HG03064 (cell line): ENCODE data around the gene AGBL1.

Source experiments
- ATAC-seq: cut with Tn5 transposase; IDR thresholded peaks from one replicate; pipeline ENCODE4 v1.9.1; 2021; ENCODE audit warnings: low read depth; ENCODE audit not compliant: unreplicated experiment

AGBL1 gene

GRCh38 chr15:86885616-86886015 lies 805.9 kb downstream of the AGBL1 start:
- no peak for ATAC-seq

DNA sequence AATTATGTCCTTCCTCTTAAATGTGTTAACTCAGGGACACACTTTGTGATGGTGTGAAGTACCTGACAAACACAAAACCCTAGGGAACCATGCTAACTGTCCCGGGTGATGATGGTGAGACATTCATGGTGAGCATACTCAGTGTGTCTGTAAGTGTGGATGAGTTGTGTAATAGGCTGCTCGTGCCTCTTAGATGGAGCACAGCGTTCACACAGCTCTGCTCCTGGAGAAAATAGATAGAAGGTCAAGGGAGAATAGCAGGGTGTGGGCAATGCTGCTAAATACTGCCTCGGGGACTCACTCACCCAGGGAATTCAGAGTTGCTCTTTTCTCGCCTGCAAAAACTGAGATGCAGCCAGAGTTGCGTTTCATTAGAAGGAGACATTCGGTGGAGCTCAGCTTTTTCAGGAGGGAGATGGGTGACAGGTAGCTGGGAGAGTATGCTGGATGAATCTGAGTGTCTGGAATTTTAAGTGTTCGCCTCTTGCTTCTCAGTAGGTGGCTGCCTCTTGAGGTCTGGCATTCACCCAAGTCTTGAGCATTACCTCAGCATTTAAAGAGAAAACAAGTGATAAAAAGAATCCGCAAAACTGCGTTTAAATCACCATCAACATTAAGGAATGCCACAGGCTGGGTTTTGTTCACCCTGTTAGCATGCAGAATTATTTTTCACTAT lies 813.2 kb downstream of the AGBL1 start:
- no peak for ATAC-seq

DNA sequence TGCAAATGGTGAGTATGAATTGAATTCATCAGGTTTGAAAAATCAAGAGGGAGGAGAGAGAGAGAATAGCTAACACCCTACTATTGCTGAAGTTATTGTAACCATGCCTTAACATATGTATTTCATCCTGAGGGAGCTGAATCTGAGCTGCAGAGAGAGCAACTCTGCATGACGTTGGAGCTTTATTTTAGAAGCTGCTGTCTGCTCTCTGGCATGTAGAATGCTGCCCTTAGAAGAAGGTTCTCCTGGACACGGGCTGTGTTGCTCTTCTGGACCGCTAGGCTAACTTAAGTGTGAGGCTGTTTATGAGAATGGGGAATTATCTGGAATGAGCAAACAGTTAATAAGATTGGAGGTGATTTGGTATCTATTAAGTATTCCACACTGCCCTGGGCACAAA lies 814.6 kb downstream of the AGBL1 start:
- no peak for ATAC-seq

- no peak for ATAC-seq
Measured at GRCh38 chr15:86903642-86904421, 824.2 kb downstream of the AGBL1 start.

GRCh38 chr15:86905625-86906256 lies 826.1 kb downstream of the AGBL1 start:
- no peak for ATAC-seq

GRCh38 chr15:86906376-86906775 lies 826.7 kb downstream of the AGBL1 start:
- no peak for ATAC-seq

- no peak for ATAC-seq
Measured at GRCh38 chr15:86911022-86911421, 831.4 kb downstream of the AGBL1 start.

- no peak for ATAC-seq
Measured at GRCh38 chr15:86912661-86913060, 833.0 kb downstream of the AGBL1 start.

- no peak for ATAC-seq
Measured at GRCh38 chr15:86915811-86916331, 836.2 kb downstream of the AGBL1 start.

DNA sequence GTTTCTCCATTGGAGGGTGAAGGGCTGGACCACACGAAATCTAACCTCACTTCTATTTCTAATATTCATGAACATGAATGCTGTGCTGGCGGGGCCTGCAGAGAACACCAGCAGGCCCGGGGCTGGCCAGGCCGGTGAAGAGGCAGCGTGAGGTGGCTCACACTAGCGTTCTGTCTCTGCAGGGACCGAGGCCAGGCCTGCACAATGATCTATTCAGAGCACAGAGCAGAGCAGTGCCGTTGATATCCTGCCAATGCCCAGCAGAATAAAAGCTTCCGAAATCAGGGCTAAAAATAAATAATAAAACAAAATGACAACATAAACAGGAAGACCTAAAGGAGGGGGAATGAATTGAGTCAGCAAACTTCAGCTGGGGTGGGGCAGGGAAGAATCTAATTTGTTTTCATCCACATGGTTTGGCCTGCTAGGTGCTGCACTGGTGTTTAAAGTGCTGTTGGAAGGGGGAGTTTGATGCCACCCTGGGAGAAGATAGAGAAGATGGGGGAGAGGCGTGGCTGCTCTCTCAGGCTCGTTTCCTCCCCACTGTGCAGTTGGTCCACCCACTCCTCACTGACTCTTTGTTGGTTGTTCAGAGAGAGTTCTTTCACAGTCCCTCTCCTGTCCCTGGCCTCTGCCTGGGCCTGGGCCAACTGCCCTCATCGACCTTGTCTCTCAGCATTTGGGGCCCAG lies 837.1 kb downstream of the AGBL1 start:
- no peak for ATAC-seq

DNA sequence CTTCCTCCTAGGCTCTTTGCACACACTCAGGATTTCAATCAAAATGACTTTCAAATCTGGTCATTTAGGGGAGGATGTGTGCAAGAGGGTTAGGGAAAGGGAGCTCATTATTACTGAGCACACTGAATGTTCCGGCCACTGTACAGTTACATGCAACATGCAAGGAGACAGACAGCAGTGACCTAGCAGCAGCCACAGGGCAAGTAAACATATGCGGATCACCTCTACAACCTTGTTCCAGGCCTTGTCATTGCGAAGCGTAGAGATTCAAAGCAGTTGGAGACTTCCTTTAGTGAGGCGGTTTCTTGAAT lies 837.6 kb downstream of the AGBL1 start:
- ATAC-seq = no peak

DNA sequence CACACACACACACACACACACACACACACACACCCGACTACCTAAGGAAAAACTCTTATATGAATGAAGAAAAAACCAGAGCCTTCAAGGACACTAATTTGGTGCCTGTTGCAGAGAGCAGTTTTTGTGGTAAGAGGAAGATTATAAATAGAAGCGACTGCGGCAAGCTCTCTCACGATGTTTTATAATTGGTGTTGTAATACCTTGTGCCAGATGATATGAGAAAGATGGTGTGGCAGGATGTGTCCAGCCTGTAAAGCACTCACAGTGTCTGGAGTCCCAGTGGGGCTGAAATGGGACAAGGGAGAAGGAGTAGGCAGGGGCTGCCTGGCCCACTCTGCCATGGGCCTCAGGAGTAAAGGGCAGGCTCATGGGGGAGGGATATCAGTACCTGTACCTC lies 839.9 kb downstream of the AGBL1 start:
- no peak for ATAC-seq

DNA sequence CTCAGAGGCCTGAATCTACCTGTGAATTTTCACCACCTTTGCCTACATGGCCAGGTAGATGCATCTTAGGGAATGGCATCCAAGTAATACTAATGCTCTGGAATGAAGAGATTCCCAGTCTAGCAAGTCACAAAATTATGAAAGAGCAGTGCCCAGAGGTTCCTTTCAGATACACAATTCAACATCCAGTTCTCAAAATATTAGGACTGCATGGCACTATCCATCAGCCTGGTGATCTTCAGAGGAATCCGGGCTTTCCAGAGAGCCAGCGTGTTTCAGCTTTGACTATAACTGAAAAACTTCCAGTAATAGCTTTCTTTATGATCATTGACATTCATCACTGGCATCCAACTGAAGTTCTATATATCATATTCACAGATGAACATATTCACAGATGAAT lies 849.8 kb downstream of the AGBL1 start:
- no peak for ATAC-seq

DNA sequence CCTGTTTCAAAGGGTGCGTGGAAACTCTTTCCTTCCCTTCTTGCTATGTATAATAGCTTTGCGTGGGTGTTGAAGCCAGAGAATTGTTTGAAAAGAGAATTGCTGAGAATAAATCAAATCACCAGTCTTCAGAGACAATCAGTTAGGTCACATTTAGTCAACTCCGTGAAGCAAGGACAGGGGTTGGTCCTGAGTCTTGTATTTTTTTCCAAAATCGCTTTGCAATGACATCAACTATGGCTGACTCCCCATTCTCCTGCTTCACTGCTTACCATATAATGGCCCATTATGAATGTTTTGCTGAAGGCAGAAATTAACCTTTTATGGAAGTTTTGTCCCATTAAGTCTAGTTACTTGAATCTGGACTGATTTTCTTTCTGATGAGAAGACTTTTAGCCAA lies 852.8 kb downstream of the AGBL1 start:
- no peak for ATAC-seq

GRCh38 chr15:86935841-86936240 lies 856.2 kb downstream of the AGBL1 start:
- ATAC-seq = no peak

DNA sequence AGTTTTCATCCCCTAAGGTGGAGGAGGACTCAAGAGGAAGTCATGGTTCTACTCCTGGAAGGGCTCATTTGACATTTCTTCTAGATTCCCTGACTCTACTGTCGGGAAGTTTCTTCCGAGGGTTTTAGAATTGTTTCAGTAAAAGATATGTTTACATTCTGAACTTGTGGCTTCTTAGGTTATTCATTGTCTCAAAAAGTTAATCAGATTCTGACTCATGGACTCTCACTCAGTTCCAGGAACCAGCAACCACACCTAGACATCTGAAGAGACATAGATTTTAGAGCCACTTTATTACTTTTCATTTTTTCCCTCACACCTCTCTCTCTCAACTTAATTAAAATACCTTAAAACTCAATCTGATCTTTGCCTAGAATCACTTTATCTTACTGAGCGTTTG lies 862.6 kb downstream of the AGBL1 start:
- no peak for ATAC-seq

- ATAC-seq = no peak
Measured at GRCh38 chr15:86948719-86949118, 869.0 kb downstream of the AGBL1 start.

DNA sequence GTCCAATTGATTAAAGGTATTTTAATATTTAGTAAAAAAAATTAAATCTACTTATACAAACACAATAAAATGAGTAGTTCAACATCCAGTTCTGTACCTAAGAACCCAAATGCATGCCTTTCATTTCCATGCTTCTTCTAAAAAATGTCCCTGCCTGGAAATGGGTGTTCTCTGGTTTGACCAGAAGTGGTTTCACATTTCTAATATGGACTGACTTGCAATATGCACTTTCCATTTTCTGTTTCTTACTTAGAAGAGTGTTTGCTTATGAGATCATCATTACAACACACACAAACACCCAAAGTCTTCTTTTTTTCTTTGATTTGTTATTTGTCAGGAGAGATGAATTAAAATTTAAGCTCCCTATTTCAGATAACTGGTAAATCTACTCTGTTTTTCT lies 879.6 kb downstream of the AGBL1 start:
- no peak for ATAC-seq

GRCh38 chr15:86961669-86962068 lies 882.0 kb downstream of the AGBL1 start:
- no peak for ATAC-seq

- ATAC-seq = no peak
Measured at GRCh38 chr15:86964271-86964670, 884.6 kb downstream of the AGBL1 start.

- ATAC-seq = no peak
Measured at GRCh38 chr15:86968244-86968643, 888.6 kb downstream of the AGBL1 start.
